HepG2 (cell line): Measurements from ENCODE around the gene CRYBA2. TPM values are rescaled to one million over a fixed set of nuclear protein-coding genes. Genes with fewer than 3 reads are reported as not detected.
A peak's percentile ranks its signal among the peaks of the same experiment; 100 is the strongest.

ENCODE experiments used
- KMT2A ChIP-seq: sonication (generic); formaldehyde crosslinking; IDR thresholded peaks from 2 replicates; pipeline ENCODE4 v1.4.0; 2020; ENCODE audit warnings: missing genetic modification reagents
- PTBP1 ChIP-seq: fragments of 200-400 bp; formaldehyde crosslinking; IDR thresholded peaks from 2 replicates; pipeline ENCODE4 v1.6.1; 2018; ENCODE audit warnings: low read length, low read depth; ENCODE audit not compliant: poor library complexity, severe bottlenecking
- STAG1 ChIP-seq: sonication (generic); formaldehyde crosslinking; IDR thresholded peaks from 2 replicates; pipeline ENCODE4 v1.4.0; 2020; ENCODE audit warnings: missing genetic modification reagents
- YEATS4 ChIP-seq: sonication (generic); formaldehyde crosslinking; IDR thresholded peaks from 2 replicates; pipeline ENCODE4 v1.4.0; 2020; ENCODE audit warnings: missing genetic modification reagents, borderline replicate concordance
- ZMYM3 ChIP-seq: sonication (generic); formaldehyde crosslinking; IDR thresholded peaks from 2 replicates; pipeline ENCODE4 v1.5.1; 2020; ENCODE audit warnings: mild to moderate bottlenecking, missing genetic modification reagents
- ZNF136 ChIP-seq: sonication (generic); formaldehyde crosslinking; IDR thresholded peaks from 2 replicates; pipeline ENCODE4 v1.8.1; 2022; ENCODE audit warnings: low read depth, mild to moderate bottlenecking, moderate library complexity, missing genetic modification reagents
- polyA plus RNA-seq, 8 experiments: library from polyadenylated mRNA; depleted of rRNA in 3 of 8; stranded (reverse) in 7 of 8; unstranded in 1 of 8; fragments of >200 nt; fragmentation: Illumina TruSeq in 4 of 8; extraction: Trizol in 4 of 8; gene quantifications; 2 replicates each; pipeline versions ENCODE4 v1.2.1 to v1.2.3, GENCODE V29; 2011 to 2016; ENCODE audit warnings: low read depth in 4 of 8, missing spikeins in 1 of 8, mixed read lengths in 1 of 8; ENCODE audit not compliant: insufficient read depth in 1 of 8
- total RNA-seq, 5 experiments: library from RNA; depleted of rRNA; stranded (reverse); fragments of >200 nt; fragmentation: Illumina TruSeq; extraction: Trizol; gene quantifications; 2 replicates each; pipeline ENCODE4 v1.2.3, GENCODE V29; 2016; ENCODE audit warnings: low read depth in 1 of 5
- TF ChIP-seq, protein P1 (sequence below): sonication (generic); formaldehyde crosslinking; IDR thresholded peaks from 2 replicates; pipeline ENCODE4 v1.4.0; 2020; ENCODE audit warnings: mild to moderate bottlenecking, missing genetic modification reagents
- TF ChIP-seq, protein P2 (sequence below): sonication (generic); formaldehyde crosslinking; IDR thresholded peaks from 2 replicates; pipeline ENCODE4 v1.4.0; 2020; ENCODE audit warnings: missing genetic modification reagents
- TF ChIP-seq, protein P3 (sequence below): sonication (generic); formaldehyde crosslinking; IDR thresholded peaks from 2 replicates; pipeline ENCODE4 v1.4.0; 2020; ENCODE audit warnings: missing genetic modification reagents
- TF ChIP-seq, protein P4 (sequence below): sonication (generic); formaldehyde crosslinking; conservative IDR thresholded peaks from 2 replicates; pipeline ENCODE4 v1.4.0; 2020; ENCODE audit warnings: missing genetic modification reagents
- TF ChIP-seq, protein P5 (sequence below): sonication (generic); formaldehyde crosslinking; IDR thresholded peaks from 2 replicates; pipeline ENCODE4 v1.5.0; 2020; ENCODE audit warnings: mild to moderate bottlenecking, missing genetic modification reagents, moderate library complexity
- TF ChIP-seq, protein P6 (sequence below): IDR thresholded peaks from 2 replicates; pipeline ENCODE4 v1.6.1; 2016; ENCODE audit warnings: low read depth, borderline replicate concordance
- TF ChIP-seq, protein P7 (sequence below): sonication (generic); formaldehyde crosslinking; IDR thresholded peaks from 2 replicates; pipeline ENCODE4 v1.4.0; 2020; ENCODE audit warnings: mild to moderate bottlenecking, missing genetic modification reagents

The CRYBA2 gene
- total and polyA plus RNA-seq, 2 of the 13 experiments (the other 11 are each of a cell fraction or from before 2014, with no cell fraction given): not detected

DNA sequence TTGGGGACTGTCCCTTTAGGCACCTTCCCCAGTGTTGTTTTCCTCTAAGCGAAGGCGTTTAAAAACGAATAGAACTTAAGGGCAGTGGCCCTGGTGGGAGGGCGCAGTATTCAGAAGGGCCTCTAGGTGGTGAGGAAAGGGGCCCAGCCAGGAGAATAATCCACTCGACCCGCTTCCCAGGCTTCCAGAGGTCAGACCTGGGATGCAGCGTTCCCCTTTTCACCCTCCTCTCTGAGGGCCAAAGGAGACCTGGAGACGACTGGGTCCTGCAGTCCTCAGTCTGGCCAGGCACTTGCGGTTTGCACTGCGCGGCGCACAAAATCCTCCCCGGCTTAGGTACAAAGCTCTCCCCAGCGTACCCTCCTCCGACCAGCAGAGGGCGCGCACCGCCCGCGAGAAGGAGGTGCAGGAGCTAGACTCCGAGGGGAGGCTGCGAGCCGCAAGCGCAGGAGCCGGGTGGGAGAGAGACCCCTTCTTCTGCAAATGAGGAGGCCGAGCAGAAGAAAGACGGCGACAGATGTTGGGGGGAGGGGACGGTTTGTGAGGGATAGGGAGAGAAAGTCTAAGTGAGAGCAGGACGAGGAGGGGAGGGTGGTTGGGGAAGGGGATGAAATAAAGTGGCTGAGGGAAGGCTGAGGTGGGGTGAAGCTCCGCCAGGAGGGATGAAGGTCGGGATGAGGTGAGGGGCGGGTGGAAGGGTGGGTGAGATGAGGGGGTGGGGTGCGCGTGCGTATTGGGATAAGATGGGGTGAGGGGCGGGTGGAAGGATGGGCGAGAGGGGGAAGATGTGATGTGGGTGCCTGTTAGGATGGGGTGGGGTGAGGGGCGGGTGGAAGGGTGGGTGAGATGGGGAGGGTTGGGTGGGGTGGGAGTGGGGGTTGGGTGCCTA is 13.1 kb downstream of the CRYBA2 start (continued):
- TF ChIP-seq, protein P1, sequence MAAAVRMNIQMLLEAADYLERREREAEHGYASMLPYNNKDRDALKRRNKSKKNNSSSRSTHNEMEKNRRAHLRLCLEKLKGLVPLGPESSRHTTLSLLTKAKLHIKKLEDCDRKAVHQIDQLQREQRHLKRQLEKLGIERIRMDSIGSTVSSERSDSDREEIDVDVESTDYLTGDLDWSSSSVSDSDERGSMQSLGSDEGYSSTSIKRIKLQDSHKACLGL (CRISPR knock-in tag): 0 out of 2 replicates have a peak, but pooled peaks have one; percentile 12
- TF ChIP-seq, protein P2, sequence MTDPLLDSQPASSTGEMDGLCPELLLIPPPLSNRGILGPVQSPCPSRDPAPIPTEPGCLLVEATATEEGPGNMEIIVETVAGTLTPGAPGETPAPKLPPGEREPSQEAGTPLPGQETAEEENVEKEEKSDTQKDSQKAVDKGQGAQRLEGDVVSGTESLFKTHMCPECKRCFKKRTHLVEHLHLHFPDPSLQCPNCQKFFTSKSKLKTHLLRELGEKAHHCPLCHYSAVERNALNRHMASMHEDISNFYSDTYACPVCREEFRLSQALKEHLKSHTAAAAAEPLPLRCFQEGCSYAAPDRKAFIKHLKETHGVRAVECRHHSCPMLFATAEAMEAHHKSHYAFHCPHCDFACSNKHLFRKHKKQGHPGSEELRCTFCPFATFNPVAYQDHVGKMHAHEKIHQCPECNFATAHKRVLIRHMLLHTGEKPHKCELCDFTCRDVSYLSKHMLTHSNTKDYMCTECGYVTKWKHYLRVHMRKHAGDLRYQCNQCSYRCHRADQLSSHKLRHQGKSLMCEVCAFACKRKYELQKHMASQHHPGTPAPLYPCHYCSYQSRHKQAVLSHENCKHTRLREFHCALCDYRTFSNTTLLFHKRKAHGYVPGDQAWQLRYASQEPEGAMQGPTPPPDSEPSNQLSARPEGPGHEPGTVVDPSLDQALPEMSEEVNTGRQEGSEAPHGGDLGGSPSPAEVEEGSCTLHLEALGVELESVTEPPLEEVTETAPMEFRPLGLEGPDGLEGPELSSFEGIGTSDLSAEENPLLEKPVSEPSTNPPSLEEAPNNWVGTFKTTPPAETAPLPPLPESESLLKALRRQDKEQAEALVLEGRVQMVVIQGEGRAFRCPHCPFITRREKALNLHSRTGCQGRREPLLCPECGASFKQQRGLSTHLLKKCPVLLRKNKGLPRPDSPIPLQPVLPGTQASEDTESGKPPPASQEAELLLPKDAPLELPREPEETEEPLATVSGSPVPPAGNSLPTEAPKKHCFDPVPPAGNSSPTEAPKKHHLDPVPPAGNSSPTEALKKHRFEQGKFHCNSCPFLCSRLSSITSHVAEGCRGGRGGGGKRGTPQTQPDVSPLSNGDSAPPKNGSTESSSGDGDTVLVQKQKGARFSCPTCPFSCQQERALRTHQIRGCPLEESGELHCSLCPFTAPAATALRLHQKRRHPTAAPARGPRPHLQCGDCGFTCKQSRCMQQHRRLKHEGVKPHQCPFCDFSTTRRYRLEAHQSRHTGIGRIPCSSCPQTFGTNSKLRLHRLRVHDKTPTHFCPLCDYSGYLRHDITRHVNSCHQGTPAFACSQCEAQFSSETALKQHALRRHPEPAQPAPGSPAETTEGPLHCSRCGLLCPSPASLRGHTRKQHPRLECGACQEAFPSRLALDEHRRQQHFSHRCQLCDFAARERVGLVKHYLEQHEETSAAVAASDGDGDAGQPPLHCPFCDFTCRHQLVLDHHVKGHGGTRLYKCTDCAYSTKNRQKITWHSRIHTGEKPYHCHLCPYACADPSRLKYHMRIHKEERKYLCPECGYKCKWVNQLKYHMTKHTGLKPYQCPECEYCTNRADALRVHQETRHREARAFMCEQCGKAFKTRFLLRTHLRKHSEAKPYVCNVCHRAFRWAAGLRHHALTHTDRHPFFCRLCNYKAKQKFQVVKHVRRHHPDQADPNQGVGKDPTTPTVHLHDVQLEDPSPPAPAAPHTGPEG (CRISPR knock-in tag): 0 out of 2 replicates have a peak, but pooled peaks have one; percentile 40
- TF ChIP-seq ZMYM3: 0 out of 2 replicates have a peak, but pooled peaks have one; percentile 27
- TF ChIP-seq, protein P3, sequence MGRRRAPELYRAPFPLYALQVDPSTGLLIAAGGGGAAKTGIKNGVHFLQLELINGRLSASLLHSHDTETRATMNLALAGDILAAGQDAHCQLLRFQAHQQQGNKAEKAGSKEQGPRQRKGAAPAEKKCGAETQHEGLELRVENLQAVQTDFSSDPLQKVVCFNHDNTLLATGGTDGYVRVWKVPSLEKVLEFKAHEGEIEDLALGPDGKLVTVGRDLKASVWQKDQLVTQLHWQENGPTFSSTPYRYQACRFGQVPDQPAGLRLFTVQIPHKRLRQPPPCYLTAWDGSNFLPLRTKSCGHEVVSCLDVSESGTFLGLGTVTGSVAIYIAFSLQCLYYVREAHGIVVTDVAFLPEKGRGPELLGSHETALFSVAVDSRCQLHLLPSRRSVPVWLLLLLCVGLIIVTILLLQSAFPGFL: no peak
- TF ChIP-seq, protein P4, sequence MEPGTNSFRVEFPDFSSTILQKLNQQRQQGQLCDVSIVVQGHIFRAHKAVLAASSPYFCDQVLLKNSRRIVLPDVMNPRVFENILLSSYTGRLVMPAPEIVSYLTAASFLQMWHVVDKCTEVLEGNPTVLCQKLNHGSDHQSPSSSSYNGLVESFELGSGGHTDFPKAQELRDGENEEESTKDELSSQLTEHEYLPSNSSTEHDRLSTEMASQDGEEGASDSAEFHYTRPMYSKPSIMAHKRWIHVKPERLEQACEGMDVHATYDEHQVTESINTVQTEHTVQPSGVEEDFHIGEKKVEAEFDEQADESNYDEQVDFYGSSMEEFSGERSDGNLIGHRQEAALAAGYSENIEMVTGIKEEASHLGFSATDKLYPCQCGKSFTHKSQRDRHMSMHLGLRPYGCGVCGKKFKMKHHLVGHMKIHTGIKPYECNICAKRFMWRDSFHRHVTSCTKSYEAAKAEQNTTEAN (CRISPR knock-in tag): no peak
- TF ChIP-seq, protein P5, sequence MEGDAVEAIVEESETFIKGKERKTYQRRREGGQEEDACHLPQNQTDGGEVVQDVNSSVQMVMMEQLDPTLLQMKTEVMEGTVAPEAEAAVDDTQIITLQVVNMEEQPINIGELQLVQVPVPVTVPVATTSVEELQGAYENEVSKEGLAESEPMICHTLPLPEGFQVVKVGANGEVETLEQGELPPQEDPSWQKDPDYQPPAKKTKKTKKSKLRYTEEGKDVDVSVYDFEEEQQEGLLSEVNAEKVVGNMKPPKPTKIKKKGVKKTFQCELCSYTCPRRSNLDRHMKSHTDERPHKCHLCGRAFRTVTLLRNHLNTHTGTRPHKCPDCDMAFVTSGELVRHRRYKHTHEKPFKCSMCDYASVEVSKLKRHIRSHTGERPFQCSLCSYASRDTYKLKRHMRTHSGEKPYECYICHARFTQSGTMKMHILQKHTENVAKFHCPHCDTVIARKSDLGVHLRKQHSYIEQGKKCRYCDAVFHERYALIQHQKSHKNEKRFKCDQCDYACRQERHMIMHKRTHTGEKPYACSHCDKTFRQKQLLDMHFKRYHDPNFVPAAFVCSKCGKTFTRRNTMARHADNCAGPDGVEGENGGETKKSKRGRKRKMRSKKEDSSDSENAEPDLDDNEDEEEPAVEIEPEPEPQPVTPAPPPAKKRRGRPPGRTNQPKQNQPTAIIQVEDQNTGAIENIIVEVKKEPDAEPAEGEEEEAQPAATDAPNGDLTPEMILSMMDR (CRISPR knock-in tag): peak; percentile 99
- TF ChIP-seq ZNF136 (CRISPR knock-in tag): no peak
- no peak for TF ChIP-seq YEATS4 (CRISPR knock-in tag)
- TF ChIP-seq, protein P6, sequence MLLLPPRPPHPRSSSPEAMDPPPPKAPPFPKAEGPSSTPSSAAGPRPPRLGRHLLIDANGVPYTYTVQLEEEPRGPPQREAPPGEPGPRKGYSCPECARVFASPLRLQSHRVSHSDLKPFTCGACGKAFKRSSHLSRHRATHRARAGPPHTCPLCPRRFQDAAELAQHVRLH (CRISPR knock-in tag): peak; percentile 57; the same call in 1 of the 2 replicates
- TF ChIP-seq KMT2A: no peak
- peak; percentile 82 for TF ChIP-seq STAG1
- TF ChIP-seq, protein P7, sequence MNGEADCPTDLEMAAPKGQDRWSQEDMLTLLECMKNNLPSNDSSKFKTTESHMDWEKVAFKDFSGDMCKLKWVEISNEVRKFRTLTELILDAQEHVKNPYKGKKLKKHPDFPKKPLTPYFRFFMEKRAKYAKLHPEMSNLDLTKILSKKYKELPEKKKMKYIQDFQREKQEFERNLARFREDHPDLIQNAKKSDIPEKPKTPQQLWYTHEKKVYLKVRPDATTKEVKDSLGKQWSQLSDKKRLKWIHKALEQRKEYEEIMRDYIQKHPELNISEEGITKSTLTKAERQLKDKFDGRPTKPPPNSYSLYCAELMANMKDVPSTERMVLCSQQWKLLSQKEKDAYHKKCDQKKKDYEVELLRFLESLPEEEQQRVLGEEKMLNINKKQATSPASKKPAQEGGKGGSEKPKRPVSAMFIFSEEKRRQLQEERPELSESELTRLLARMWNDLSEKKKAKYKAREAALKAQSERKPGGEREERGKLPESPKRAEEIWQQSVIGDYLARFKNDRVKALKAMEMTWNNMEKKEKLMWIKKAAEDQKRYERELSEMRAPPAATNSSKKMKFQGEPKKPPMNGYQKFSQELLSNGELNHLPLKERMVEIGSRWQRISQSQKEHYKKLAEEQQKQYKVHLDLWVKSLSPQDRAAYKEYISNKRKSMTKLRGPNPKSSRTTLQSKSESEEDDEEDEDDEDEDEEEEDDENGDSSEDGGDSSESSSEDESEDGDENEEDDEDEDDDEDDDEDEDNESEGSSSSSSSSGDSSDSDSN: peak; percentile 57
- no peak for TF ChIP-seq PTBP1
